Smooth muscle cell (in vitro differentiated cells): ENCODE measurements around the gene ANKK1. TPM values are rescaled to one million over a fixed set of nuclear protein-coding genes. Genes with fewer than 3 reads are reported as not detected.

Experiments
- DNase-seq: peaks from one replicate; lab custom pipeline; 2025; ENCODE audit not compliant: unreplicated experiment; lab: John Stamatoyannopoulos, UW
- H2AFZ ChIP-seq: fragments of 200-600 bp; sonication (generic); 2 replicates; pipeline ENCODE4 v1.6.0; 2016; ENCODE audit warnings: antibody characterized with exemption, low read depth, mild to moderate bottlenecking
- H3F3A ChIP-seq: fragments of 200-600 bp; sonication (generic); 2 replicates; pipeline ENCODE4 v1.6.0; 2017; ENCODE audit warnings: antibody characterized with exemption, low read depth
- H3K27ac ChIP-seq: fragments of 200-600 bp; sonication (generic); 2 replicates; pipeline ENCODE4 v1.5.1; 2016; ENCODE audit warnings: low read depth, mild to moderate bottlenecking
- H3K27me3 ChIP-seq: fragments of 200-600 bp; sonication (generic); 2 replicates; pipeline ENCODE4 v1.6.1; 2016; ENCODE audit warnings: low read depth, mild to moderate bottlenecking
- H3K36me3 ChIP-seq: fragments of 200-600 bp; sonication (generic); 2 replicates; pipeline ENCODE4 v1.5.1; 2016; ENCODE audit warnings: low read depth
- H3K4me1 ChIP-seq: fragments of 200-600 bp; sonication (generic); 2 replicates; pipeline ENCODE4 v1.5.1; 2016; ENCODE audit warnings: low read depth
- H3K4me2 ChIP-seq: fragments of 200-600 bp; sonication (generic); 2 replicates; pipeline ENCODE4 v1.6.0; 2016; ENCODE audit warnings: mild to moderate bottlenecking
- H3K4me3 ChIP-seq: fragments of 200-600 bp; sonication (generic); 2 replicates; pipeline ENCODE4 v1.5.1; 2016; ENCODE audit warnings: mild to moderate bottlenecking
- H3K79me2 ChIP-seq: fragments of 200-600 bp; sonication (generic); 2 replicates; pipeline ENCODE4 v1.6.0; 2016; ENCODE audit warnings: low read depth, mild to moderate bottlenecking
- H3K9ac ChIP-seq: fragments of 200-600 bp; sonication (generic); 2 replicates; pipeline ENCODE4 v1.6.0; 2016; ENCODE audit warnings: low read depth
- H3K9me3 ChIP-seq: fragments of 200-600 bp; sonication (generic); replicated peaks from 2 replicates; pipeline ENCODE4 v1.5.1; 2016; ENCODE audit warnings: low read depth
- H4K20me1 ChIP-seq: fragments of 200-600 bp; sonication (generic); 2 replicates; pipeline ENCODE4 v1.6.0; 2016; ENCODE audit warnings: low read depth
- CTCF ChIP-seq: fragments of 200-600 bp; sonication (generic); IDR thresholded peaks from 2 replicates; pipeline ENCODE4 v1.5.1; 2017; ENCODE audit warnings: borderline replicate concordance, mild to moderate bottlenecking, antibody characterized with exemption; ENCODE audit not compliant: insufficient read depth, poor library complexity, severe bottlenecking
- WGBS: methylation state at CpG from one replicate; pipeline ENCODE4 v1.1.7; 2016; ENCODE audit warnings: low lambda C conversion rate; 5-methylcytosine and 5-hydroxymethylcytosine counted together
- polyA plus RNA-seq: library from polyadenylated mRNA; unstranded; fragments of >200 nt; fragmentation: Nextera tagmentation; extraction: Ambion mirVana; gene quantifications from 2 replicates; pipeline ENCODE4 v1.2.1, GENCODE V29; 2016
- total RNA-seq: library from RNA; depleted of rRNA; stranded (reverse); fragments of >200 nt; gene quantifications from 2 replicates; pipeline ENCODE4 v1.2.3, GENCODE V29; 2014

ANKK1 gene
- total and polyA plus RNA-seq, 2 experiments from 2014 or later: not detected

- no peaks in the 10 kb centered on the region for H3K27me3 ChIP-seq
Measured at GRCh38 chr11:113440816-113441215, 53.2 kb downstream of the ANKK1 start.

GRCh38 chr11:113444502-113445123 is 57.0 kb downstream of the ANKK1 start:
- H3K27me3 ChIP-seq: no peaks in the 10 kb centered on the region

More at GRCh38 chr11:113440816-113441215, 53.2 kb downstream of the ANKK1 start:
- no peak overlapping the region for H3K9ac ChIP-seq
- no peaks in the 10 kb centered on the region for H3K4me1 ChIP-seq
- DNase-seq: no peak
- no peak overlapping the region for H2AFZ ChIP-seq
- no peak overlapping the region for H3K4me2 ChIP-seq
- H3F3A ChIP-seq: no peaks in the 10 kb centered on the region
- no peak for TF ChIP-seq CTCF
- H3K36me3 ChIP-seq: no peaks in the 10 kb centered on the region
- H3K79me2 ChIP-seq: no peaks in the 10 kb centered on the region
- no peak overlapping the region for H3K27ac ChIP-seq
- H3K4me3 ChIP-seq: no peak overlapping the region
- no peaks in the 10 kb centered on the region for H3K9me3 ChIP-seq
- WGBS: 93% methylated on average over 2 of the region's 2 CpGs
- no peaks in the 10 kb centered on the region for H4K20me1 ChIP-seq

DNA sequence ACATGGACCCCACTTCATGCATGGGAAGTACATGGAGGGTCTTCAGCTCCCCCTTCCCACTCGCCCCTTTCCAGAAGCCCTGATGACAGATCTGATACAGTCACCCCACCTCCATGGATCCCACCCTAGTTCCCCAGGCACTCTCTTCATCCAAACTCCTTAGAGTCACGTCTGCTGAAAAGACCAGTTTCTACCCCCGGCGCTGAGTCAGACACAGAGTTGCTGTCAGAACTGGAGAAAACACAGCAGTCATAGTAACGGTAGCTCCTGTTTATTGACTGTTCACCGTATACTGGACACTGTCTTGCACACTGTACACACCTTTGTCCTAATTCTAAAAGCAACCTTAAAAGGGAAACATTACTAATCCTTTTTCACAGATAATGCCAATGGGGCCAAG is 58.5 kb downstream of the ANKK1 start:
- WGBS: 26% methylated on average over 6 of the region's 6 CpGs
- no peaks in the 10 kb centered on the region for H3K4me1 ChIP-seq

More at GRCh38 chr11:113444502-113445123, 57.0 kb downstream of the ANKK1 start:
- Histone ChIP-seq H2AFZ (no peak overlapping the region), H3K4me3 (no peak overlapping the region), H3K9me3 (no peaks in the 10 kb centered on the region), H3K27ac (no peak overlapping the region), H3K79me2 (no peaks in the 10 kb centered on the region), H3K36me3 (no peaks in the 10 kb centered on the region), H3F3A (peaks cover 3% of the 10 kb centered on the region), H3K4me2 (no peak overlapping the region), H3K9ac (no peak overlapping the region), H3K4me1 (no peaks in the 10 kb centered on the region), H4K20me1 (no peaks in the 10 kb centered on the region)
- no peak for DNase-seq
- WGBS: 90% methylated on average over 7 of the region's 7 CpGs
- no peak for TF ChIP-seq CTCF

More for the DNA sequence above, 58.5 kb downstream of the ANKK1 start:
- H3K9ac ChIP-seq: peak overlapping the region; percentile 71
- H3K27me3 ChIP-seq: no peaks in the 10 kb centered on the region
- no peaks in the 10 kb centered on the region for H4K20me1 ChIP-seq
- peak overlapping the region; percentile 90 for H3K27ac ChIP-seq
- no peak overlapping the region for H2AFZ ChIP-seq
- no peak for DNase-seq
- no peaks in the 10 kb centered on the region for H3K79me2 ChIP-seq
- H3K36me3 ChIP-seq: no peaks in the 10 kb centered on the region
- no peak for TF ChIP-seq CTCF
- H3K9me3 ChIP-seq: no peaks in the 10 kb centered on the region
- H3K4me2 ChIP-seq: peak overlapping the region; percentile 38
- peaks cover 3% of the 10 kb centered on the region for H3F3A ChIP-seq
- no peak overlapping the region for H3K4me3 ChIP-seq
